ENCODE measurements around the gene IRAK2.

- TF ChIP-seq, protein P1, sequence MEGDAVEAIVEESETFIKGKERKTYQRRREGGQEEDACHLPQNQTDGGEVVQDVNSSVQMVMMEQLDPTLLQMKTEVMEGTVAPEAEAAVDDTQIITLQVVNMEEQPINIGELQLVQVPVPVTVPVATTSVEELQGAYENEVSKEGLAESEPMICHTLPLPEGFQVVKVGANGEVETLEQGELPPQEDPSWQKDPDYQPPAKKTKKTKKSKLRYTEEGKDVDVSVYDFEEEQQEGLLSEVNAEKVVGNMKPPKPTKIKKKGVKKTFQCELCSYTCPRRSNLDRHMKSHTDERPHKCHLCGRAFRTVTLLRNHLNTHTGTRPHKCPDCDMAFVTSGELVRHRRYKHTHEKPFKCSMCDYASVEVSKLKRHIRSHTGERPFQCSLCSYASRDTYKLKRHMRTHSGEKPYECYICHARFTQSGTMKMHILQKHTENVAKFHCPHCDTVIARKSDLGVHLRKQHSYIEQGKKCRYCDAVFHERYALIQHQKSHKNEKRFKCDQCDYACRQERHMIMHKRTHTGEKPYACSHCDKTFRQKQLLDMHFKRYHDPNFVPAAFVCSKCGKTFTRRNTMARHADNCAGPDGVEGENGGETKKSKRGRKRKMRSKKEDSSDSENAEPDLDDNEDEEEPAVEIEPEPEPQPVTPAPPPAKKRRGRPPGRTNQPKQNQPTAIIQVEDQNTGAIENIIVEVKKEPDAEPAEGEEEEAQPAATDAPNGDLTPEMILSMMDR (conservative IDR thresholded peaks at IDR 0.05; ENCODE audit: low read length): no peak
- no peak for TF ChIP-seq EZH2phosphoT487 (IDR thresholded peaks at IDR 0.05; ENCODE audit: borderline replicate concordance, low read depth, low read length)
Measured at GRCh38 chr3:10180738-10181295, 16.1 kb downstream of the IRAK2 start.

All from OCI-LY7 (cell line).